SK-MEL-5 (cell line): ENCODE measurements around the gene PHF5A. TPM values are rescaled to one million over a fixed set of nuclear protein-coding genes. Genes with fewer than 3 reads are reported as not detected.
"Not testable (repeated sequence)": the region's sequence is repeated elsewhere in the genome, so short reads cannot be mapped to it uniquely, and the experiment has no call there.

Experiments
- DNase-seq: peaks from one replicate; pipeline ENCODE4 v3.0.0-alpha.2; 2016; ENCODE audit warnings: low read depth, low spot score
- in situ Hi-C: cut with HindIII; loops from 2 replicates; pipeline ENCODE4 v1.10.0; 2016; ENCODE audit warnings: low sequenced_read_pairs, high pct_unique_total_duplicates, low pct_unique_long_range_greater_than_20kb
- total RNA-seq: library from RNA; depleted of rRNA; stranded (reverse); fragments of >200 nt; shearing (Covaris generic); gene quantifications from 2 replicates; pipeline ENCODE4 v1.2.3, GENCODE V29; 2014

The PHF5A gene
- total RNA-seq, 1 experiment from 2014 or later = 116 TPM

GRCh38 chr22:41470886-41471285, 2.4 kb upstream of the PHF5A start:
- DNase-seq = no peak
- in situ Hi-C loops = loop anchor here (5.0 kb wide), 1 partner anchor 41 kb away; no protein-coding TSS in a partner anchor

- in situ Hi-C loops = no loop called here
- peak; percentile 58 for DNase-seq
Observed at GRCh38 chr22:41469218-41469851, 843 bp upstream of the PHF5A start.

GRCh38 chr22:41461901-41462300, 6.6 kb downstream of the PHF5A start:
- in situ Hi-C loops = no loop called here

DNA sequence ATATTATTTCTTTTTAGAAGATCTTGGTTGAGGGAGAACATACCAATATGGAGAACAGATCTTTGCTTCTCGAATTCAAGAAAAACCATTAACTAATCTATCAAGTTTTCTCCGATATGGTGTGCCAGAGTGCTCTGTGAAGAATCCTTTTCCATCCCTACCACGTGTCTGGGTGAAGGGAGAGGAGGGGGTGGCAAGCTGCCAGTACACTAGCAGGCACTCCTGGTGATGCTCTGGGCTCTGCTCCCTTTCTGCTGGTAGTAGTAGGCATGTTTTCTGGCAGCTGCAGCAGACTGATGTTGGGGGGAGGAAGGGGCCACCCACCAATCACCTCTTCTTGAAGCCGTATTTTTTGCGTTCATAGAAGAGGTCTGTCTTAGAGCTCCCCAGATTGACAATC, 8.4 kb downstream of the PHF5A start:
- in situ Hi-C loops, DNase-seq: not testable (repeated sequence)

More at GRCh38 chr22:41461901-41462300, 6.6 kb downstream of the PHF5A start:
- no peak for DNase-seq

DNA sequence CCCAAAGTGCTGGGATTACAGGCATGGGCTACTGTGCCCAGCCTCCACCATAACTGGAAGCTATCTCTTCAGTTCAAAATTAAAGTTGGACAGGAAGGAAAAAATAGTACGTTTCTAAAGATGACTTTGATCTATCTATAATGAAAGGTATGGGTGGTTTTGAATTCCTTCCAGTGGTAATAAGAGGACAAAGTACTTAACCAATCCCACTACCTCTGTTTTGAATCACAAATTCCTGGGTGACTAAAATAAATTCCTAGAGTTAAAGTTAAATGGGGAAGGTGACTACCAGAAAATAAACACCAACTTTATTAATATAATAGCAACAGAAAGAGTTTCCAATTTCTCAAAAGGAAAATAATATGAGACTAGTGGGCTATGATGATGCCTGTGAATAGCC, 9.1 kb downstream of the PHF5A start:
- DNase-seq = no peak
- in situ Hi-C loops = no loop called here

- in situ Hi-C loops = no loop called here
Observed at GRCh38 chr22:41458161-41458728, 10.2 kb downstream of the PHF5A start.

DNA sequence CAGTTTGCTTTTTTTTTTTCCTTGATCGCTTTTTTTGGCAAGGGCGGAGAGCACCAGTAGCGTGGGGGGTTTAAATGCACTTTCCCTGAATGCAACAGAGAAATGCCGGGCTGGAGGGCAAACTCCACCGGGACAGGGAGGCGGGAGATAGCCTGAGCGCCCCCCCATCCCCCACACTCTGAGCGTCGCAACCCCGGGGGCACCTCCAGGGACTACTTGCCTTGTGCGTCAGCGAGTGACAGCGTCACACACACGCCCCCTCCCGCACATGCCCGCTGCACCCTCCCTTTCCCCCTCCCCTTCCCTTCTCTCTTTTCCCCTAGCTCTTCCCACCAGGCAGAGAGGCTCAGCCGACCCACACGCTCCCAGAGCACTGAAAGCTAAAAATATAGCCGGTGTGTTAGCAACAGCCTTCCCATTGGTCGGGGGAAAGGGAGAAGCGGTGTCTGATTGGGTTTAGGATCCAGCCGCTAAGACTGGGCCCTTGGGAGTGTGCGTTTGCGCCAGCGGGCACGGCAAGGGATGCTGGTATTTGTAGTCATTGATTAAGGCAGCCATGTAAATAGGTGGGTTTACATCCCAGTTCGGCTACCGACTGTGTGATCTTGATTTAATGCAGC, 20.2 kb downstream of the PHF5A start:
- DNase-seq = peak; percentile 100
- in situ Hi-C loops = no loop called here

More at GRCh38 chr22:41458161-41458728, 10.2 kb downstream of the PHF5A start:
- no peak for DNase-seq

DNA sequence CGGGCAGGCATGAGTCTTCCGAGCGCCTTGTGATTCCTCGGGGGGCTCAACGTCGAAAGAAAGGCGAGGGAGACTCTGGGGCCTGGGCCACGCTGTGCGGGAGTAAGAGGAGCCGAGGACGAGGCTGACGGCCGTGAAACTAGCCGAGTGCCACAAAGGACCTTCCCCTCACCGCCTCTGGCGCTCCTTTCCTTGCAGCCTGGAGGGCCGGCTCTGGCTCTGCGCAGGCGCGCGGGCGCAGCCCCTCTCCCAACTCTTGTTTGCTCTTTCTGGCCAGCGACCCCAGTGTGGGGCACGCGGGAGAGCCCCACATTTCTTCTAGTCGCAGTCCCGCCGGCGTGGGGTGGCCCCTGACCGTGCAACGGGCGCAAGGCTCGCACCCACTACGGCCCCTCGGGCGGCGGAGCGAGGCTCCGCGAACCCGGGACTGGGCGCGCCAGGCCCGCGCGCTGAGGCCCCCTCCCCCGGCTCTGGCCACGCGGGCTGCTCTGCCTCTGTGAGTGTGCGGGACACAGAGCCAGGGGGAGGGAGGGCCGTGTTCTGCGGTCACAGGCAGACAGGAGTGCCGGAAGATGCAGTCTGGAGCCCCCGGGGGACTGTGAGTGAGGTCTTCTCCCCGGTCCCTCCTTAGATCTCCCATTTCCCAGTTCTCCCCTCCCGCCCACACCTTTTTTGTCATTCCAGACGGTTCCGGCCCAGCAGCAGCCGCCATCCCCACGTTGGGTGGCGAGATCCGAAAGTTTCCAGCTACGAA, 20.9 kb downstream of the PHF5A start:
- peak; percentile 58 for DNase-seq
- in situ Hi-C loops = no loop called here

- in situ Hi-C loops = no loop called here
- DNase-seq = peak; percentile 92
Observed at GRCh38 chr22:41446639-41447434, 21.7 kb downstream of the PHF5A start, which contains the start of gene TOB2. TOB2 (minus strand) TSS chr22:41446801; CDS start chr22:41437345, 9,456 bp downstream.

DNA sequence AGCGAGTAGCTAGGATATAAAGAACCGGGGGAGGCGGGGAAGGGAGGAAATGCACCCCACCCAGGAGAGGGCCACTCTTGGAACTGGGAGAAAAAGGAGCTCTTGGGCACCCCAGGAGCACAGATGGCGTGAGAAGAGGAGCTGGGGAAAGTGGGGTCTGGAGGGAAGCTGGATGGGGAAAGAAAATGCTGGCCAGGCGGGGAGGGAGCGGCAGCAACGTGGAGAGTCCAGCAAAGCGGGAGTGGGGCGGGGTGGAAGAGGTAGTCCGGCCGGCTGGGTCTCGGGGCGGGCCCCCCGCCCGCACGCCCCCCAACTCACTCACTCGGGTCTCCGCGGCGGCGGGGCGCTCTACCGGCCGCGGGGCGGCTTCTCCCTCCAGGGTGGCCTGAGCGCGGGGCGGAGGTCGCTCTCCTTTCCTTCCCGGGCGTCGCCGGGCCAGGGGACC, 22.4 kb downstream of the PHF5A start:
- in situ Hi-C loops = no loop called here
- no peak for DNase-seq

DNA sequence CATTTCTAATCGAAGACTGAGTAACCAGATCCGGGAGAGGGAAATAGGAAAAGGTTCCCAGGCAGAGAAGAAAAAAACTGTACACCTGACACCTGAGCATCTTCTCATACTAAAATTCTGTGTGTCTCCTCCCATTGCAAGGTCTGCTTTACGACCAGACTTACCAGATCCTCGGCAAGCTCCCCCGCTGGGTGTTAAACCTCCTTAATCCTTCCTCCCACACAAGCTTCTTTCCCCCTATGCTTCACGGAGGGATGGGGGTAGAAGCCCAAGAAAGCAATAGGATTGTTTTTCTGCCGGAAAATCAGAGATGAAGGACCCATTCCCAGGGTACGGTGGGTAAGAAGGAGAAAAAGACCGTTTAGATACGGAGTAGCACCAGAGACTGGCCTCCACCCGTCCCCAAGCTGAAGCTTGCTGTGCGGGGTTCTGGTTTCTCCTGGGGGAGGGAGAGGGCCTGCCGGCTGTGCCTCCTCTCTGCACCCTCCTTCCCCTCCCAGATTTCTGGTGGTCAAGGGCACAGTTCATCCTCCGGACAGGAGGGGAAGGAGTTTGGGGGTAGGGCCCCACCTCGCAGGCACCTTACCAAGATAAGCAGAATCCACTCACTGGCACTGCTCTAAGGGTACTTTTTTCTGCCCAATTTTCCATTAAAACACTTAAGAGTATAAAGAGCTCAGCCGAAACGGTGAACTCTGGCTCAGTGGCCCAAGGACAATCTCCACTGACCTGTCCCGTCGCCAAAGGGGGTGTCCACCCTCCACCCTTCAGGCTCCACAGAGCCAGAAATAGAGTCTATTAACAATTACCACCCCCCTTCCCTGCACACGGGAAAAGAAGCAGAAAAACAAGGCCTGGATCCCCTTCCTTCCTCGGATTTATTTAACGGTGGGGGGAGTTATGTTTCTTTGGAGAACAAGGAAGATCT, 23.1 kb downstream of the PHF5A start:
- in situ Hi-C loops = no loop called here
- DNase-seq = no peak

DNA sequence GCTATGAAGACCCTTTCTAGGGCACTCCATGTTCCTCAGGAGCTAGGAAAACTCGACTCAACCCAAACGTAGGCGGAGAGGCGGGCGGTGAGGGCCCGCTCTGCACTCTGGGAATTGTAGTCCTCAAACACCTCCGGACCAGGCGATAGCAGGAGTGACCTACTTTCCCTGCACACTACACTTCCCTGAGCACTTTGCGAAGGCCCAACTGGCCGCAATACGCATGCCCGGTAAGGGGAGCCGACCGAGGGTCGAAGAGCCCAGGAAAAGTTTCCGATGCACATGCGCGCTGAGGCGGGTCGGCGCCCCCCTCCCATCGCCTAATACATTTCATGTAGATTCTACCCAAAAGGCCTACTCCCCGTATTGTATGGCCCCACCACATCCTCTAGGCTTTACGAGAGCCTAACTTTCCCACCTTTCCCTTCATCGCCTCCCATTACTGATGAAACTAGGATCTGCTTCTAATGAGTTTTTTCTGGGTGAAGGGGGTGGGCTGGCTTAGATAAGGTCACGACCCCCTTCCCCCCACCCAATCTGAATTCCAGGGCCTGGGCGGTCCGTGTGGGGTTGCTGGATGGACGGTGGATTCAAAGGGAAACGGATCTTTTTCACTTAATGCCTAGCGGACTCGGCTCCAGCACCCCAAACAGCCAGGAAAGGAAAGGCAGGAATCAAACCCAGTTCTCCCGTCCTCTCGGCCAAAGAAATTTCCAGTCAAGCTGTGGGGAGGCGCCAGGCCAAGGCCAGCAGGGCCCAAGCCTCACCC, 23.9 kb downstream of the PHF5A start:
- DNase-seq = peak; percentile 99
- in situ Hi-C loops = no loop called here

DNA sequence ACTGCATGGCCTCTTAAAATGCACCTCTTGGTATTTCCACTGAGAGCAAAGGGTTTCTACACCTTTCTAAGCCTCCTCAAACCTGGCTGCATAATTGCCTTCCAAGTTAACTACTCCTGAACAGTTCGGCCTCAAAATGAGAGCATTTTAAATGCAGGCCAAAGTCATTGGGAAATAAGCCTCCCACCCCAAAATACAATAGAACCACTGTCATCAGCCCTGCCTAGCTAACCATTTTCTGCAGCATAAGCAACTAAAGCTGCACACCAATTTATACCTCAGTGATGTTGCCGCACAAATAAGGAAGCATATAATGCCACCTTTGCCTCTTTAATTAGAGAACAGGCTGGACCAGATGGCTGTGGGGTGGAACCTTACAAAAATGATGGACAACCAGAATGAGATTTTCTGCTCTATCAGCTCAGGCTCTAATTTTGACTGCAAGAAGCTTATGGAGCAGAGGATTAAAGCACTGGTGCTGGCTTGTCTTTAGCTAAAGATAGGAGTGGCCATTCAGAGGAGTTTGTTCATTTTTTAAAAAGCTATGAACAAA, 26.2 kb downstream of the PHF5A start:
- in situ Hi-C loops = no loop called here
- DNase-seq = peak; percentile 66

GRCh38 chr22:41440511-41440910, 28.0 kb downstream of the PHF5A start:
- DNase-seq, in situ Hi-C loops: not testable (repeated sequence)

GRCh38 chr22:41437198-41437597, 31.3 kb downstream of the PHF5A start:
- in situ Hi-C loops = no loop called here
- DNase-seq = no peak
